ES-I3 (cell line): ENCODE measurements around the gene VAV1.

Experiments used
- H3K36me3 ChIP-seq: 2 replicates; pipeline ENCODE4 v1.6.1; 2013; ENCODE audit warnings: mild to moderate bottlenecking, low read length, control low read depth, moderate library complexity; ENCODE audit not compliant: insufficient read depth
- H3K4me1 ChIP-seq: 2 replicates; pipeline ENCODE4 v1.6.1; 2013; ENCODE audit warnings: mild to moderate bottlenecking, control low read depth, low read length; ENCODE audit not compliant: insufficient read depth
- H3K9ac ChIP-seq: 2 replicates; pipeline ENCODE4 v1.6.1; 2013; ENCODE audit warnings: low read depth, mild to moderate bottlenecking, low read length, moderate library complexity
- H3K9me3 ChIP-seq: 2 replicates; pipeline ENCODE4 v1.6.1; 2013; ENCODE audit warnings: mild to moderate bottlenecking, low read length, moderate library complexity; ENCODE audit not compliant: control insufficient read depth, insufficient read depth

VAV1 gene

GRCh38 chr19:6835501-6835900 is 63.0 kb downstream of the VAV1 start:
- no peak overlapping the region for H3K9ac ChIP-seq
- no peaks in the 10 kb centered on the region for H3K4me1 ChIP-seq
- 0 out of 2 replicates have a peak, but pooled peaks cover 5% of the 10 kb centered on the region for H3K36me3 ChIP-seq
- no peaks in the 10 kb centered on the region for H3K9me3 ChIP-seq

DNA sequence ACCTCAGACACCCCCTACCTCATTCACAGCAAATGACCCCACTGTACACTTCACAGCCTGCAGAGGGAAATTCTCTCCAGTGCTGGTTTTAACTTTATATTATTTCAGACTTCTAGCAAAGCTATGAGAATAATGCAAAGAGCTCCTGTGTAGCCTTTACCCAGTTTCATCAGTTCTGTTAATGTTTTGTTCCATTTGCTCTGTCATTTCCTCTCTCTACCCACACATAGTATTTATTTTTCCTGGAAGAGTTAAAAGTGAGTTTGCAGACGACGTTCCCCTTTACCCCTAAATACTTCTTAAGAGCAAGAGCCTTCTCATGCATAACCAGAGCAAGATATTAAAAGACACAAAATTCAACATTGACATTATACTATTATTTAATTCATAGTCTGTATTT is 65.0 kb downstream of the VAV1 start:
- Histone ChIP-seq H3K36me3 (0 out of 2 replicates have a peak, but pooled peaks cover 5% of the 10 kb centered on the region), H3K4me1 (no peaks in the 10 kb centered on the region), H3K9ac (no peak overlapping the region), H3K9me3 (no peaks in the 10 kb centered on the region)

DNA sequence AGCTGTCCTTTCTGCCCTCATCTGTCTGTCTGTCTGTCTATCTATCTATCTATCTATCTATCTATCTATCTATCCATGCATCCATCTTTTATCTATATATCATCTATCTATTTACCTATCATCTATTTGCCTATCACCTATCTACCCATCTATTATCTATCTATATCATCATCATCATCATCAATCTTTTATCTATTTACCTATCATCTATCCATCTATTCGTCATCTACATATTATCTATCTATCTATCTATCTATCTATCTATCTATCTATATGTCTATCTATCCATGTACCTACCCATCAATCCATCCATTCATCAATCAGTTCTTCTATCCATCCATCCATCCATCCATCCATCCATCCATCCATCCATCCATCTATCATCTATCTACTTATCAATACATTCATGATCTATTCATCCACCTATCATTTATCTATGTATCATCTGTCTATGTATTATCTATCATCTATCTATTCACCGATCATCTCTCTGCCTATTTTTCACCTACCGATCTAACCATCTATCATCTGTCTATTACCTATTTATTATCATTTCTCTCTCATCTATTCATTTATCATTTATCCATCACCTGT is 65.7 kb downstream of the VAV1 start:
- H3K36me3 ChIP-seq: 0 out of 2 replicates have a peak, but pooled peaks cover 5% of the 10 kb centered on the region

DNA sequence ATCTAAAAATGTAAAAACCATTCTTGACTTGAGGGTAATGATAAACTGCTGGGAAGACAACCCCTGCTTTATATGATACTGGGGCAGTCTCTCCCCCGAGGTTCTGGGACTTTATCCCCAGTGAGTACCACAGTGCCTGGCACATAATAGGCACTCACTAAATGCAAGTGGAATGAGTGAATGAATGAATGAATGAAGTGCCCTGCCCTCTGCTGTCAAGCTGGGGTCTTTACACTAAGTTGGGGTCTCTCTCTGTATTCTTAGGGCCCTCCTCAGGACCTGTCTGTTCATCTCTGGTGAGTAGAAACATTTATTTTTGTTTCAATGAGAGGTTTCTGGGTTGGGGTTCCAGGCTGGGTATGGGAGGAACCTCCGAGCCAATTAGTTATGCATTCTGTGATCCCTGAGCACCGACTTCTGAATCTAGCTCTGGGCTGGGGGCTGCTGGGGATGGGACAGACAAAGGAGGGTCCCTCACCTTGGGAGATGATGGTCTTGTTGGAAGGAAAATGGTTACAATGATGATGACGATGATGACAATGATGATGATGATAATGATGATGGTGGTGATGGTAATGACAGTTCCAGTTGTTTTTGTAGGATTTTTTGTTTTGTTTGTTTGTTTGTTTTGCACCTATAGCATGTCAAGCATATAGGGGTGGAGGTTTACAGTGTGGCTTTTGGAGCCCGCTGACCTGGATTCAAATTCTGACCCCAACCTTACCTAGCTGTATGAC is 70.5 kb downstream of the VAV1 start:
- no peaks in the 10 kb centered on the region for H3K9me3 ChIP-seq
- H3K9ac ChIP-seq: no peak overlapping the region
- no peaks in the 10 kb centered on the region for H3K36me3 ChIP-seq
- H3K4me1 ChIP-seq: no peaks in the 10 kb centered on the region

More for the DNA sequence above, 65.7 kb downstream of the VAV1 start:
- no peaks in the 10 kb centered on the region for H3K9me3 ChIP-seq
- no peak overlapping the region for H3K9ac ChIP-seq
- no peaks in the 10 kb centered on the region for H3K4me1 ChIP-seq

DNA sequence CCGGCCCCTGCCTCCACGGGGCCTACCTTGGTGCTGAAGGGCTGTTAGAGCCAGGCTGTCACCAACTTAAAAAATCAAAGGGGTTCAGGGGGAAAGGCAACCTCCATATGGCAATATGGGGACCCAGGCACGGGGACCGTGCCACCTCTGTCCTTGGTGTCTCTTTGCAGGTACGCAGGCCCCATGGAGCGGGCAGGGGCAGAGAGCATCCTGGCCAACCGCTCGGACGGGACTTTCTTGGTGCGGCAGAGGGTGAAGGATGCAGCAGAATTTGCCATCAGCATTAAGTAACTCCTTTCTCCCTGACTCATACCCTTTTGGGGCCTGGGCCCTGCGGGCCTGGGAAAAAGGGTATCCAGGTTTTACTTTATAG is 75.3 kb downstream of the VAV1 start:
- no peak overlapping the region for H3K9ac ChIP-seq
- H3K9me3 ChIP-seq: no peaks in the 10 kb centered on the region
- no peaks in the 10 kb centered on the region for H3K36me3 ChIP-seq
- H3K4me1 ChIP-seq: no peaks in the 10 kb centered on the region

DNA sequence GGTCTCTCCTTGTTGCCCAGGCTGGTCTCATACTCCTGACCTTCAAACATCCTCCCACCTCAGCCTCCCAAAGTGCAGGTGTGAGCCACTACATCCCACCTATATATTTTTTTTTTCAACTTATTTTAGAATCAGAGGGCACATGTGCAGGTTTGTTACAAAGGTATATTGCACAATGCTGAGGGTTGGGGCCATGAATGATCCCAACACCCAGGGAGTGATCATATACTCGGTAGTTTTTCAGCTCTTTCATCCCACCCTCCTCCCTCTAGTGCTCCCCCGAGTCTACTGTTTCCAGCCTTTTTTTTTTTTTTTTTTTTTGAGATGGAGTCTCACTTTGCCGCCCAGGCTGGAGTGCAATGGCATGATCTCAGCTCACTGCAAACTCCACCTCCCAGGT is 76.5 kb downstream of the VAV1 start:
- Histone ChIP-seq H3K9ac (no peak overlapping the region), H3K4me1 (no peaks in the 10 kb centered on the region), H3K9me3 (no peaks in the 10 kb centered on the region), H3K36me3 (no peaks in the 10 kb centered on the region)

DNA sequence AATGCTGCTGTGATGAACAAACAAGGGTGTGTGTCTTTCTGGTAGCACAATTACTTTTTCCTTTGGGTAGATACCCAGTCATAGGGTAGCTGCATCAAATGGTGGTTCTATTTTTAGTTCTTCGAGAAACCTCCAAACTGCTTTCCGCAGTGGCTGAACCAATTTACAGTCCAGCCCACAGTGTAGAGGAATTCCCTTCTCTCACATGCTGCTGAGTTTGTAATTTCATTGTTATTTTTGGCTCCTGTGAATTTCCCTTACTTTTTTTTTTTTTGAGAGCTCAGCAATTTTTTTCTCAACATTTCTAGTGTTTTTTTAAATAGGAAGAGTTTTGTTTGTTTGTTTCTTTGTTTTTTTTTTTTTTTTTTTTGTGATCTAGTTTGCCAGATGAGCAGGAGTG is 77.4 kb downstream of the VAV1 start:
- no peak overlapping the region for H3K9ac ChIP-seq
- no peaks in the 10 kb centered on the region for H3K36me3 ChIP-seq
- no peaks in the 10 kb centered on the region for H3K4me1 ChIP-seq
- H3K9me3 ChIP-seq: no peaks in the 10 kb centered on the region

- H3K4me1 ChIP-seq: no peaks in the 10 kb centered on the region
- no peaks in the 10 kb centered on the region for H3K36me3 ChIP-seq
- H3K9ac ChIP-seq: no peak overlapping the region
- no peaks in the 10 kb centered on the region for H3K9me3 ChIP-seq
Measured at GRCh38 chr19:6851359-6851758, 78.9 kb downstream of the VAV1 start.

DNA sequence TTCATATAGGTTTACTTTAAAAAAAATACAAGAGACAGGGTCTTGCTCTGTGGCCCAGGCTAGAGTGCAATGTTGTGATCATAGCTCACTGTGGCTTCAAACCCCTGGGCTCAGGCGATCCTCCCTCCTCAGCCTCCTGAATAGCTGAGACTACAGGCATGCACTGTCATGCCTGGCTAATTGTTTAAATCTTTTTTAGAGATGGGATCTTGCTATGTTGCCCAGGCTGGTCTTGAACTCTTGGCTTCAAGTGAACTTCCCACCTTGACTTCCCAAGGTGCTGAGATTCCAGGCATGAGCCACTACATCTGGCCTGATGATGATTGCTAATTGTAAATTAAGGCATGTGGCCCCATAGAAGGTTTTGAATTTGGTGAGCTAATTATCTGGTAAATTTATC is 79.5 kb downstream of the VAV1 start:
- Histone ChIP-seq H3K9ac (no peak overlapping the region), H3K4me1 (no peaks in the 10 kb centered on the region), H3K9me3 (no peaks in the 10 kb centered on the region), H3K36me3 (no peaks in the 10 kb centered on the region)

- H3K9me3 ChIP-seq: no peaks in the 10 kb centered on the region
- H3K9ac ChIP-seq: no peak overlapping the region
- no peaks in the 10 kb centered on the region for H3K36me3 ChIP-seq
- H3K4me1 ChIP-seq: no peaks in the 10 kb centered on the region
Measured at GRCh38 chr19:6853868-6854267, 81.4 kb downstream of the VAV1 start.

GRCh38 chr19:6854758-6855157 is 82.2 kb downstream of the VAV1 start:
- Histone ChIP-seq H3K36me3 (no peaks in the 10 kb centered on the region), H3K4me1 (no peaks in the 10 kb centered on the region), H3K9ac (no peak overlapping the region)

GRCh38 chr19:6856749-6857372 is 84.4 kb downstream of the VAV1 start:
- Histone ChIP-seq H3K4me1 (no peaks in the 10 kb centered on the region), H3K9me3 (no peaks in the 10 kb centered on the region), H3K9ac (no peak overlapping the region), H3K36me3 (no peaks in the 10 kb centered on the region)

More at GRCh38 chr19:6854758-6855157, 82.2 kb downstream of the VAV1 start:
- H3K9me3 ChIP-seq: no peaks in the 10 kb centered on the region

DNA sequence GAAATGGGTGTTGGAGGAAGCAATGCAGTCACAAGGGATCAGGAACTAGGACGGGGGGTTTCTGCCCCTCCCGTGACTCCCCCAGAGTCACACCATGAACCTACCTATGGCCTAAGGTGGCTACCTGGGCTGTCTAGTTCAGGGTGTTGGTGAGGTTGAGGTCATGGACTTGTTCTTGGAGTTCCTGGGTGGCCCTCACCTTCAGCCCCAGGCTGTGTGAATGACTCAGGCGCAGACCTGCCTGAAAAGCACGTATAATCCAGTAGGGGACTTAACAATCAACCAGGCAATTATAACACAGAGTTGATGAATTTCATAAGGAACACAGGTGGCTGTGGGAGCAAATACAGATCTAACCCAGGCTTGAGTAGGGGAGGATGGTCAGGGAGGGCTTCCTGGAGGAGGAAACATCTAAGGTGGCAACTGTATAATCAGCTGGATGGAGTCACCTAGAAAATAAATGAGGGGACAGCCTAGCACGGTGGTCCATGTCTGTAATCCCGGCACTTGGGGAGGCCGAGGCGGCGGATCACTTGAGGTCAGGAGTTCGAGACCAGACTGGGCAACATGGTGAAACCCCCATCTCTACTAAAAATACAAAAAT is 89.3 kb downstream of the VAV1 start:
- no peak overlapping the region for H3K9ac ChIP-seq
- H3K36me3 ChIP-seq: no peaks in the 10 kb centered on the region
- H3K4me1 ChIP-seq: no peaks in the 10 kb centered on the region
- no peaks in the 10 kb centered on the region for H3K9me3 ChIP-seq

DNA sequence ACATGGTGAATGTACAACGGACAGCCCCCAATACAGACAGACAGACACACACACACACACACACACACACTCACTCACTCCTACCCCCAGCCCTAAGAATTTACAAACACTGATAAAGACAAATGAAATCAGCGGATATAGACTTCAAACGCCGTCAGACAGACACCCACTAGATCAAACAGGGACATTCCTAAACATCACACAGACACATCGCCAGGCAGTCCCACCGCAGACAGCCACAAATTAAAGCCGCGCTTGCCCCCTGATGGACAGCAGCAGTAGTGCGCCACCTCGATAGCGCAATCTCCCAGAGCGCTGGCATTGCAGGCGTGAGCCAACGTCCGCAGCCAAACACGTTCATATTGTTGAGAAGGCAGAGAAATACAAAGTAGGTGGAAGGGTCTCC is 90.2 kb downstream of the VAV1 start:
- H3K9ac ChIP-seq: peak overlapping the region; percentile 48; the same call in 1 of the 2 replicates
- H3K9me3 ChIP-seq: no peaks in the 10 kb centered on the region
- no peaks in the 10 kb centered on the region for H3K36me3 ChIP-seq
- no peaks in the 10 kb centered on the region for H3K4me1 ChIP-seq
